ENCODE results near the gene ATP5PD. TPM values are rescaled to one million over a fixed set of nuclear protein-coding genes. Genes with fewer than 3 reads are reported as not detected.
A peak's percentile ranks its signal among the peaks of the same experiment; 100 is the strongest.

The ATP5PD gene
- total RNA-seq, 5 donors from 2014 or later (not counting 1 experiment from before 2014, with no cell fraction given): 115 to 170 (median 139) TPM

- peaks cover 12 to 38% of the 10 kb centered on the region in 2 donors for H3K36me3 ChIP-seq (ENCODE audit: control insufficient read depth in 2 of 2, extremely low read depth in 1 of 2, insufficient read depth in 1 of 2, low read length in 1 of 2)
- peaks cover 0 to 6% of the 10 kb centered on the region in 2 experiments for H3K27me3 ChIP-seq (replicated peaks in 1 of 2; ENCODE audit: control insufficient read depth in 2 of 2, extremely low read depth in 1 of 2, insufficient read depth in 2 of 2, low read length in 1 of 2)
- no peak for DNase-seq
- ATAC-seq (replicated peaks in 1 of 4): no peak
- ChIA-PET CTCF (no interaction called here), POLR2A (no interaction called here)
- peaks cover 6 to 30% of the 10 kb centered on the region in 2 experiments for H3K4me1 ChIP-seq (ENCODE audit: control insufficient read depth in 1 of 2, extremely low read depth in 1 of 2, insufficient read depth in 2 of 2, low read length in 2 of 2)
- peaks cover 33 to 41% (median 38%) of the 10 kb centered on the region in 3 donors for H3K4me1 Mint-ChIP-seq
- peaks cover 0 to 3% of the 10 kb centered on the region in 2 donors for H3K27me3 Mint-ChIP-seq
- no peak overlapping the region for H3K4me3 Mint-ChIP-seq
- H3K9me3 Mint-ChIP-seq: no peaks in the 10 kb centered on the region
- H3K36me3 Mint-ChIP-seq: peaks cover 23% of the 10 kb centered on the region
- no peak overlapping the region for H3K4me3 ChIP-seq (ENCODE audit: control insufficient read depth in 1 of 2, extremely low read depth in 1 of 2, low read length in 1 of 2)
- H3K27ac ChIP-seq (ENCODE audit: low read length): no peak overlapping the region
- no peaks in the 10 kb centered on the region for H3K9me3 ChIP-seq
- H3K27ac Mint-ChIP-seq: peak overlapping the region in 1 of 2 donors; percentile 3
- 86% methylated on average over 5 of the region's 5 CpGs for WGBS (ENCODE audit: insufficient coverage)
These were observed 7.5 kb downstream of the ATP5PD start for GRCh38 chr17:75039238-75039637.

- DNase-seq: peak; percentile 76 to 98 (median 93)
- no peaks in the 10 kb centered on the region for H3K9me3 ChIP-seq
- 39% methylated on average over 15 of the region's 27 CpGs for WGBS (ENCODE audit: insufficient coverage)
- peaks cover 6 to 53% of the 10 kb centered on the region in 2 experiments for H3K4me1 ChIP-seq (ENCODE audit: control insufficient read depth in 1 of 2, extremely low read depth in 1 of 2, insufficient read depth in 2 of 2, low read length in 2 of 2)
- CTCF ChIA-PET: interaction anchor here in 1 of 2 donors (0.6 to 1.2 kb wide), 7 partner anchors 20 to 234 kb away, joined by 3 to 6 read pairs (median 3); partner anchors contain the start of genes MIF4GD and MRPL58
- peaks cover 0 to 6% of the 10 kb centered on the region in 2 experiments for H3K27me3 ChIP-seq (replicated peaks in 1 of 2; ENCODE audit: control insufficient read depth in 2 of 2, extremely low read depth in 1 of 2, insufficient read depth in 2 of 2, low read length in 1 of 2)
- peaks cover 11 to 35% of the 10 kb centered on the region in 2 donors for H3K36me3 ChIP-seq (ENCODE audit: control insufficient read depth in 2 of 2, extremely low read depth in 1 of 2, insufficient read depth in 1 of 2, low read length in 1 of 2)
- Mint-ChIP-seq H3K4me3 (peak overlapping the region; percentile 69 to 81 (median 72)), H3K4me1 (peaks cover 54 to 55% (median 55%) of the 10 kb centered on the region in 3 donors), H3K9me3 (no peaks in the 10 kb centered on the region), H3K27ac (peak overlapping the region; percentile 97 to 100), H3K27me3 (peaks cover 0 to 3% of the 10 kb centered on the region in 2 donors), H3K36me3 (peaks cover 19% of the 10 kb centered on the region)
- peak overlapping the region; percentile 86 for H3K27ac ChIP-seq (ENCODE audit: low read length)
- peak; percentile 84 to 90 (median 88) for ATAC-seq (replicated peaks in 1 of 4)
- POLR2A ChIA-PET: no interaction called here
- peak overlapping the region; percentile 16 to 46 for H3K4me3 ChIP-seq (ENCODE audit: control insufficient read depth in 1 of 2, extremely low read depth in 1 of 2, low read length in 1 of 2)
These were observed 10.0 kb downstream of the ATP5PD start for GRCh38 chr17:75036643-75037268.

GRCh38 chr17:75034236-75034908, 12.4 kb downstream of the ATP5PD start:
- H3K27ac Mint-ChIP-seq: peak overlapping the region; percentile 97 to 100
- ATAC-seq (replicated peaks in 1 of 4): peak; percentile 11 to 32 (median 23)
- Histone ChIP-seq H3K36me3 (ENCODE audit: control insufficient read depth in 2 of 2, extremely low read depth in 1 of 2, insufficient read depth in 1 of 2, low read length in 1 of 2) (peaks cover 0 to 11% of the 10 kb centered on the region in 2 donors), H3K27me3 (replicated peaks in 1 of 2; ENCODE audit: control insufficient read depth in 2 of 2, extremely low read depth in 1 of 2, insufficient read depth in 2 of 2, low read length in 1 of 2) (peaks cover 0 to 6% of the 10 kb centered on the region in 2 experiments), H3K4me1 (ENCODE audit: control insufficient read depth in 1 of 2, extremely low read depth in 1 of 2, insufficient read depth in 2 of 2, low read length in 2 of 2) (peaks cover 6 to 53% of the 10 kb centered on the region in 2 experiments), H3K4me3 (ENCODE audit: control insufficient read depth in 1 of 2, extremely low read depth in 1 of 2, low read length in 1 of 2) (peak overlapping the region; percentile 67 to 82), H3K9me3 (no peaks in the 10 kb centered on the region), H3K27ac (ENCODE audit: low read length) (peak overlapping the region; percentile 82)
- peak; percentile 61 to 82 (median 74) for DNase-seq
- ChIA-PET POLR2A (no interaction called here), CTCF (interaction anchor here in 1 of 2 donors (0.6 to 0.9 kb wide), 2 partner anchors 72 to 156 kb away, joined by 3 to 4 read pairs; no protein-coding TSS in a partner anchor)
- peaks cover 9% of the 10 kb centered on the region for H3K36me3 Mint-ChIP-seq
- H3K4me1 Mint-ChIP-seq: peaks cover 54 to 59% (median 57%) of the 10 kb centered on the region in 3 donors
- WGBS (ENCODE audit: insufficient coverage): 1% methylated on average over 40 of the region's 43 CpGs
- peaks cover 0 to 4% (median 3%) of the 10 kb centered on the region in 3 donors for H3K9me3 Mint-ChIP-seq
- peaks cover 0 to 3% of the 10 kb centered on the region in 2 donors for H3K27me3 Mint-ChIP-seq
- peak overlapping the region; percentile 69 to 88 (median 86) for H3K4me3 Mint-ChIP-seq

- Histone ChIP-seq H3K4me1 (ENCODE audit: control insufficient read depth in 1 of 2, extremely low read depth in 1 of 2, insufficient read depth in 2 of 2, low read length in 2 of 2) (peaks cover 6 to 53% of the 10 kb centered on the region in 2 experiments), H3K4me3 (ENCODE audit: control insufficient read depth in 1 of 2, extremely low read depth in 1 of 2, low read length in 1 of 2) (peak overlapping the region; percentile 67 to 82), H3K9me3 (no peaks in the 10 kb centered on the region), H3K36me3 (ENCODE audit: control insufficient read depth in 2 of 2, extremely low read depth in 1 of 2, insufficient read depth in 1 of 2, low read length in 1 of 2) (peaks cover 0 to 3% of the 10 kb centered on the region in 2 donors), H3K27me3 (replicated peaks in 1 of 2; ENCODE audit: control insufficient read depth in 2 of 2, extremely low read depth in 1 of 2, insufficient read depth in 2 of 2, low read length in 1 of 2) (peaks cover 0 to 6% of the 10 kb centered on the region in 2 experiments), H3K27ac (ENCODE audit: low read length) (peak overlapping the region; percentile 82)
- peak overlapping the region; percentile 69 to 88 (median 86) for H3K4me3 Mint-ChIP-seq
- H3K9me3 Mint-ChIP-seq: peaks cover 0 to 4% (median 3%) of the 10 kb centered on the region in 3 donors
- peaks cover 4% of the 10 kb centered on the region for H3K36me3 Mint-ChIP-seq
- H3K4me1 Mint-ChIP-seq: peaks cover 54 to 59% (median 57%) of the 10 kb centered on the region in 3 donors
- peak in 2 of 4 experiments; percentile 13 for ATAC-seq (replicated peaks in 1 of 4)
- peak overlapping the region; percentile 97 to 100 for H3K27ac Mint-ChIP-seq
- peak; percentile 66 to 90 (median 80) for DNase-seq
- WGBS (ENCODE audit: insufficient coverage): 2% methylated on average over 22 of the region's 36 CpGs
- ChIA-PET POLR2A (no interaction called here), CTCF (interaction anchor here in 1 of 2 donors (0.6 to 0.9 kb wide), 2 partner anchors 72 to 157 kb away, joined by 3 to 4 read pairs; no protein-coding TSS in a partner anchor)
- peaks cover 0 to 3% of the 10 kb centered on the region in 2 donors for H3K27me3 Mint-ChIP-seq
These were observed 13.2 kb downstream of the ATP5PD start for GRCh38 chr17:75033346-75034235.

- peaks cover 0 to 3% of the 10 kb centered on the region in 2 donors for H3K27me3 Mint-ChIP-seq
- peaks cover 0 to 6% of the 10 kb centered on the region in 2 experiments for H3K27me3 ChIP-seq (replicated peaks in 1 of 2; ENCODE audit: control insufficient read depth in 2 of 2, extremely low read depth in 1 of 2, insufficient read depth in 2 of 2, low read length in 1 of 2)
- peak overlapping the region; percentile 97 to 100 for H3K27ac Mint-ChIP-seq
- POLR2A ChIA-PET: no interaction called here
- peaks cover 0 to 4% (median 3%) of the 10 kb centered on the region in 3 donors for H3K9me3 Mint-ChIP-seq
- no peaks in the 10 kb centered on the region for H3K36me3 Mint-ChIP-seq
- H3K4me1 Mint-ChIP-seq: peaks cover 54 to 59% (median 57%) of the 10 kb centered on the region in 3 donors
- peaks cover 6 to 53% of the 10 kb centered on the region in 2 experiments for H3K4me1 ChIP-seq (ENCODE audit: control insufficient read depth in 1 of 2, extremely low read depth in 1 of 2, insufficient read depth in 2 of 2, low read length in 2 of 2)
- ATAC-seq (replicated peaks in 1 of 4) (peak in 1 of 4 experiments; percentile 5), DNase-seq (peak in 3 of 35 experiments; percentile 4 to 56 (median 19))
- H3K36me3 ChIP-seq (ENCODE audit: control insufficient read depth in 2 of 2, extremely low read depth in 1 of 2, insufficient read depth in 1 of 2, low read length in 1 of 2): no peaks in the 10 kb centered on the region
- peak overlapping the region; percentile 82 for H3K27ac ChIP-seq (ENCODE audit: low read length)
- peak overlapping the region; percentile 69 to 88 (median 86) for H3K4me3 Mint-ChIP-seq
- CTCF ChIA-PET: interaction anchor here in 1 of 2 donors (0.9 to 1.8 kb wide), 4 partner anchors 20 to 169 kb away, joined by 3 to 7 read pairs (median 5); partner anchors contain the start of gene MRPL58
- H3K9me3 ChIP-seq: no peaks in the 10 kb centered on the region
- peak overlapping the region in 1 of 2 donors; percentile 12 for H3K4me3 ChIP-seq (ENCODE audit: control insufficient read depth in 1 of 2, extremely low read depth in 1 of 2, low read length in 1 of 2)
- WGBS (ENCODE audit: insufficient coverage): 7% methylated on average over 5 of the region's 13 CpGs
These were observed 14.0 kb downstream of the ATP5PD start for GRCh38 chr17:75032720-75033280.
